Measurements from ENCODE around the gene DAZAP1.

- TF ChIP-seq CTCF (IDR thresholded peaks at IDR 0.05), result no peak
- TF ChIP-seq NFIC (IDR thresholded peaks at IDR 0.05; ENCODE audit: borderline replicate concordance), result no peak
- no peak for TF ChIP-seq REST (IDR thresholded peaks at IDR 0.05; ENCODE audit: low read depth, low read length)
- TF ChIP-seq YY1 (IDR thresholded peaks at IDR 0.05; ENCODE audit: low read depth), result no peak
- TF ChIP-seq MAX (IDR thresholded peaks at IDR 0.05; ENCODE audit: low read depth), result no peak
- TF ChIP-seq RAD21 (IDR thresholded peaks at IDR 0.05; ENCODE audit: low read length), result no peak
Measured at GRCh38 chr19:1410136-1410786, 2.9 kb downstream of the DAZAP1 start.

Data from SK-N-SH (cell line).